ENCODE measurements around the gene ACOX2.

Gene ACOX2

DNA sequence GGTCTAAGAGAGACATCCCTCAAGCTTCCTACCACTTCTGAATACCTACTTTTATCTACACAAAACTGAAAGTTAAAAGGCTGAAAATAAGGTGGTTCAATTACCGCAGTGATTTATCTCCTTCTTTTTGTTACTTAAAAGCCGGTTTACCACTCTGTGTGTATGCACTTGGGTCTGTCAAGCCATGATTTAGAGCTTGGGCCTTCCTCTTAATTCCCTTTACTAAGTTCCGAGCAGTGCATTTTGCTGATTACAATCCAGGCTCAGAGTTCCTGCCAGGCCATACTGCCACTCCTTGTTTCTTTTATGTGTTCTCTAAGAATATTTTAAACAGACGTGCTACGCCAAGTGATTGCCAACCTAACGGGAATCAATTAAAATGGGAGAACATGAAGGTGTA, 28.6 kb downstream of the ACOX2 start:
- Histone ChIP-seq H3K9me3 (ENCODE audit: insufficient read depth, low read length, severe bottlenecking) (no peaks in the 10 kb centered on the region), H3K4me1 (ENCODE audit: insufficient read depth, low read length) (no peaks in the 10 kb centered on the region), H4K20me1 (ENCODE audit: insufficient read depth, low read length) (no peaks in the 10 kb centered on the region), H3K4me3 (ENCODE audit: low read depth in 1 of 2, low read length in 2 of 2) (no peak overlapping the region), H3K9ac (ENCODE audit: low read depth, low read length) (no peak overlapping the region), H2AFZ (ENCODE audit: low read depth, low read length) (no peak overlapping the region), H3K79me2 (ENCODE audit: insufficient read depth, low read length) (no peaks in the 10 kb centered on the region), H3K36me3 (ENCODE audit: insufficient read depth, low read length) (no peaks in the 10 kb centered on the region), H3K27me3 (ENCODE audit: insufficient read depth, low read length, poor library complexity) (no peaks in the 10 kb centered on the region), H3K27ac (ENCODE audit: low read length) (no peak overlapping the region), H3K4me2 (ENCODE audit: insufficient read depth, low read length) (no peak overlapping the region)
- ATAC-seq (ENCODE audit: insufficient read depth, low read depth) (no peak), DNase-seq (no peak)
- TF ChIP-seq, protein P1, sequence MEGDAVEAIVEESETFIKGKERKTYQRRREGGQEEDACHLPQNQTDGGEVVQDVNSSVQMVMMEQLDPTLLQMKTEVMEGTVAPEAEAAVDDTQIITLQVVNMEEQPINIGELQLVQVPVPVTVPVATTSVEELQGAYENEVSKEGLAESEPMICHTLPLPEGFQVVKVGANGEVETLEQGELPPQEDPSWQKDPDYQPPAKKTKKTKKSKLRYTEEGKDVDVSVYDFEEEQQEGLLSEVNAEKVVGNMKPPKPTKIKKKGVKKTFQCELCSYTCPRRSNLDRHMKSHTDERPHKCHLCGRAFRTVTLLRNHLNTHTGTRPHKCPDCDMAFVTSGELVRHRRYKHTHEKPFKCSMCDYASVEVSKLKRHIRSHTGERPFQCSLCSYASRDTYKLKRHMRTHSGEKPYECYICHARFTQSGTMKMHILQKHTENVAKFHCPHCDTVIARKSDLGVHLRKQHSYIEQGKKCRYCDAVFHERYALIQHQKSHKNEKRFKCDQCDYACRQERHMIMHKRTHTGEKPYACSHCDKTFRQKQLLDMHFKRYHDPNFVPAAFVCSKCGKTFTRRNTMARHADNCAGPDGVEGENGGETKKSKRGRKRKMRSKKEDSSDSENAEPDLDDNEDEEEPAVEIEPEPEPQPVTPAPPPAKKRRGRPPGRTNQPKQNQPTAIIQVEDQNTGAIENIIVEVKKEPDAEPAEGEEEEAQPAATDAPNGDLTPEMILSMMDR (IDR thresholded peaks at IDR 0.05; ENCODE audit: borderline replicate concordance, extremely low read depth, low read length, poor library complexity, severe bottlenecking), result no peak
- no peak for TF ChIP-seq EZH2 (IDR thresholded peaks at IDR 0.05; ENCODE audit: borderline replicate concordance, low read depth, low read length, severe bottlenecking)

DNA sequence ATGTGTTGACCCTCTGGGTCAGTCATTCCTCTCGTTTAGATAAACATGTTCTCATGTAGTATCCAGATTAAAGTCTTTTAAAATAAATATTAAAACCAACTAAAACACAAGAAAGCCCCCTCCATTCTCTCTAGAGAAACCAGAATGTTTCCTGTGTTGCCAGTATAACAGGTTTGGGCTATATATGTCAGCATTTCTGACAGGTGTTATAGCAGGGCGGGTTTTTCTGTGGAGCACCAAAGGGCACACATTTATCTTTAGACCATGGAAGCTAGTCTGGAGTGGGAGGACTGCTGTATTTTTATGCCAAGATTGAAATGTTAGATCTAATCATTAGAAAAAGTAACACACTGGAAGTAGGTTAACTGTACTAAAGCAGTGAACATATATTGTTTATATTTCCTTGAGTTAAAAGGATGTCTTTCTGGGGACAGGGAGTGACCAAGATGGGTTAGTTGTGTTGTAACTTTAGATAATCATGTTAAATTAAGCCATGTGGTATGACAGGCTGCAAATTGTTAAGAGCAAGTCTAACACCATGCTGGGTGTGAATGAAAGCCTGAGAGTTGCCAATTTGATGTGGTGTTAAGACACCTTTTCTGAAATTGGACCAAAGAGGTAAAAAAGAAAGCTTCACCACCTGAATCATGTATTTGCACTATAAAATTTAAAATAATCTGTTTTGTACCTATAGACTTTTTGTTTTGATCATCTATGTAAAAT, 29.5 kb downstream of the ACOX2 start:
- no peak overlapping the region for H3K27ac ChIP-seq (ENCODE audit: low read length)
- TF ChIP-seq, protein P1 (IDR thresholded peaks at IDR 0.05; ENCODE audit: borderline replicate concordance, extremely low read depth, low read length, poor library complexity, severe bottlenecking), result no peak
- no peak for TF ChIP-seq EZH2 (IDR thresholded peaks at IDR 0.05; ENCODE audit: borderline replicate concordance, low read depth, low read length, severe bottlenecking)
- no peaks in the 10 kb centered on the region for H3K27me3 ChIP-seq (ENCODE audit: insufficient read depth, low read length, poor library complexity)
- H4K20me1 ChIP-seq (ENCODE audit: insufficient read depth, low read length), result no peaks in the 10 kb centered on the region
- H3K4me3 ChIP-seq (ENCODE audit: low read depth in 1 of 2, low read length in 2 of 2), result no peak overlapping the region
- H3K4me1 ChIP-seq (ENCODE audit: insufficient read depth, low read length), result no peaks in the 10 kb centered on the region
- H3K79me2 ChIP-seq (ENCODE audit: insufficient read depth, low read length), result 0 out of 2 replicates have a peak, but pooled peaks cover 4% of the 10 kb centered on the region
- no peak for DNase-seq
- no peak overlapping the region for H3K4me2 ChIP-seq (ENCODE audit: insufficient read depth, low read length)
- H2AFZ ChIP-seq (ENCODE audit: low read depth, low read length), result no peak overlapping the region
- no peaks in the 10 kb centered on the region; the same call in 1 of the 2 replicates for H3K36me3 ChIP-seq (ENCODE audit: insufficient read depth, low read length)
- H3K9me3 ChIP-seq (ENCODE audit: insufficient read depth, low read length, severe bottlenecking), result no peaks in the 10 kb centered on the region
- ATAC-seq (ENCODE audit: insufficient read depth, low read depth), result no peak
- no peak overlapping the region for H3K9ac ChIP-seq (ENCODE audit: low read depth, low read length)

DNA sequence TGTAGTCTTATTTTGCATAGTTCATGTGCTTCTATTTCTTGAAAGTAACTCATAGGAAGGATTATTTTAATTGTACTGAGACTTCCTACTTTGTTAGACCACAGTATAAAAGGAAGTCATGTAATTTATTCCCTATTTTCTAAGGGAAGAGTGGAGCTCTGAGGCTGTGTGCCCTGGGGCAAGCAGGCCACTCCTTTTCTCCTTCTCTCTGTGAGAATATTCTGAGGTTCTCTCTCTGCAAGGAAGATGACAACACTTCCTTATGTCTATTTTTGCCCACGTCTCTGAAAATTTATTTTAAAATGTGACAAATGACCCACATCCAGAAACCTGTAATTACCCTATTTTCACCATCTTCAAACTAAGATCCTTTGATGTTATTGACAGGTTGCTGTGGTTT, 34.1 kb downstream of the ACOX2 start:
- TF ChIP-seq EZH2 (IDR thresholded peaks at IDR 0.05; ENCODE audit: borderline replicate concordance, low read depth, low read length, severe bottlenecking), result no peak
- TF ChIP-seq, protein P1 (IDR thresholded peaks at IDR 0.05; ENCODE audit: borderline replicate concordance, extremely low read depth, low read length, poor library complexity, severe bottlenecking), result no peak
- no peaks in the 10 kb centered on the region for H3K9me3 ChIP-seq (ENCODE audit: insufficient read depth, low read length, severe bottlenecking)
- no peak overlapping the region for H2AFZ ChIP-seq (ENCODE audit: low read depth, low read length)
- H4K20me1 ChIP-seq (ENCODE audit: insufficient read depth, low read length), result peaks cover 7% of the 10 kb centered on the region; the same call in 1 of the 2 replicates
- H3K4me1 ChIP-seq (ENCODE audit: insufficient read depth, low read length), result no peaks in the 10 kb centered on the region
- H3K4me3 ChIP-seq (ENCODE audit: low read depth in 1 of 2, low read length in 2 of 2), result no peak overlapping the region
- H3K27me3 ChIP-seq (ENCODE audit: insufficient read depth, low read length, poor library complexity), result no peaks in the 10 kb centered on the region
- no peak overlapping the region for H3K27ac ChIP-seq (ENCODE audit: low read length)
- H3K9ac ChIP-seq (ENCODE audit: low read depth, low read length), result no peak overlapping the region
- peaks cover 12% of the 10 kb centered on the region for H3K36me3 ChIP-seq (ENCODE audit: insufficient read depth, low read length)
- no peak for DNase-seq
- ATAC-seq (ENCODE audit: insufficient read depth, low read depth), result no peak
- H3K79me2 ChIP-seq (ENCODE audit: insufficient read depth, low read length), result peaks cover 23% of the 10 kb centered on the region
- H3K4me2 ChIP-seq (ENCODE audit: insufficient read depth, low read length), result no peak overlapping the region

All from DND-41 (cell line).